HG03354 (cell line): ENCODE measurements around the gene SLC34A1.
A peak's percentile ranks its signal among the peaks of the same experiment; 100 is the strongest.

Experiments used
- ATAC-seq: cut with Tn5 transposase; IDR thresholded peaks from one replicate; pipeline ENCODE4 v1.9.1; 2021; ENCODE audit warnings: mild to moderate bottlenecking; ENCODE audit not compliant: unreplicated experiment, poor library complexity, severe bottlenecking

SLC34A1 gene

GRCh38 chr5:177378884-177379883, 5.0 kb upstream of the SLC34A1 start:
- peak; percentile 74 for ATAC-seq

GRCh38 chr5:177380805-177381126, 3.5 kb upstream of the SLC34A1 start:
- ATAC-seq: no peak

- no peak for ATAC-seq
These were observed 1.7 kb upstream of the SLC34A1 start for GRCh38 chr5:177382423-177383029.

- ATAC-seq: no peak
These were observed 1.1 kb upstream of the SLC34A1 start for GRCh38 chr5:177383181-177383580.

DNA sequence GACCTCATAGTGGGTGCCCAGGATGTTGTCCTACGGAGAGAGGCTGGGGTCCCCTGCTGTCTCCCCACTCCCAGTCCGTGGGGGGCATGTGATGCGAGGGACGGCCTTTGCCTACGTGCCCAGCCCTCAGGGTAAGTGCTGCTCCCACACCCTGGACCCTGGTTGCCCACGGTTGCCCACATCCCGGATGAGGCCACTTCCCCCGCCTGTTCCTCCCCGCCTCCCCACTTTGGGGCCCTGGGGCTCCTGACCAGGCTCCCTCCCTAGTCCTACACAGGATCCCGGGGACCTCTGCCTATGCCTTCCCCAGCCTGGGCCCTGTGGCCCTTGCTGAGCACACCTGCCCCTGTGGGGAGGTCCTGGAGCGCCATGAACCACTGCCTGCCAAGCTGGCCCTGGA, 1.5 kb downstream of the SLC34A1 start:
- ATAC-seq: no peak

GRCh38 chr5:177386542-177386941, 2.3 kb downstream of the SLC34A1 start:
- ATAC-seq: no peak

DNA sequence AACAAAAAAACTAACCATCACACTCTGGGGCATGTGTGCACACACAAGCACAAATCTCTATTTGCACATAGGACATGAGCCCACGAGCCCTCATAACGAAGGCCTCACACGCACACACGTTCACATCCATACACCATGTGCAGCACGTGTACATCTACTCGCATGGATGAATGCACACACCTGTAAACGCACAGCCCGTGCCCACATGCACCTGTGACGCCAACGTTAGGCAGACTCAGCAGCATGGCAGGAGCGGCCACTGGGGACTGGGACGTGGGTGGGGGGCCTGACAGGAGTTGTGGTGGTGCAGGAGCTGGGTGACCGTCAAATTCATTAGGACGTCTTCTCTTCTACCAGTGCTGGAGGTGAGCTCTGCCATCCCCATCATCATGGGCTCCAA, 3.2 kb downstream of the SLC34A1 start:
- no peak for ATAC-seq

GRCh38 chr5:177388521-177389052, 4.4 kb downstream of the SLC34A1 start:
- no peak for ATAC-seq

GRCh38 chr5:177389241-177390169, 5.3 kb downstream of the SLC34A1 start:
- ATAC-seq: no peak

- peak; percentile 80 for ATAC-seq
These were observed 6.4 kb downstream of the SLC34A1 start for GRCh38 chr5:177390363-177391300.

- ATAC-seq: no peak
These were observed 8.5 kb downstream of the SLC34A1 start for GRCh38 chr5:177392765-177393164.

DNA sequence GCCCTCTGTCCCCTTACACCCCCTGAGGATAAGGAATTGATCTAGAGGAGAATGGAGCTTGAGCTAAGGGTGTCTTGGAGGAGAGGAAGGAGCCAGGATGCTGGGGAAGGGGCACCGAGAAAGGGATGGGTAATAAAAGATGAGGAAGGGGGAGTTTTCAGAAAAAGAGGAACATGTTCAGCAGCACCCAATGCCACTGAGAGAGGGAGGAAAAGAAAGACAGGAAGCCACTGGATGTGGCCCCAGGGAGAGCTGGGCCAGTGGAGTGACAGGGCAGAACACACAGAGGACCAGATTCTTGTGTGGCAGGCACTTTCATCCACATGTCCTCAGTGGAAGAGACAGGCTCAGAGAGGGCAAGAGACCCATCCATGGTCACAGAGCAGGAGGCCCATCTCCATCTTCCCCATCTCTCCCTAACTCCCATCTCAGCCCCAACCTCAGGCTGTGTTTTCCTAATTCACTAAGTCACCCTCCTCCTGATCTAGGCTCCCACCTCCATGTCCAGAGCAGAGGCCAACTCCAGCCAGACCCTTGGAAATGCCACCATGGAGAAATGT, 9.1 kb downstream of the SLC34A1 start:
- ATAC-seq: no peak

- no peak for ATAC-seq
These were observed 9.8 kb downstream of the SLC34A1 start for GRCh38 chr5:177393990-177394389.

DNA sequence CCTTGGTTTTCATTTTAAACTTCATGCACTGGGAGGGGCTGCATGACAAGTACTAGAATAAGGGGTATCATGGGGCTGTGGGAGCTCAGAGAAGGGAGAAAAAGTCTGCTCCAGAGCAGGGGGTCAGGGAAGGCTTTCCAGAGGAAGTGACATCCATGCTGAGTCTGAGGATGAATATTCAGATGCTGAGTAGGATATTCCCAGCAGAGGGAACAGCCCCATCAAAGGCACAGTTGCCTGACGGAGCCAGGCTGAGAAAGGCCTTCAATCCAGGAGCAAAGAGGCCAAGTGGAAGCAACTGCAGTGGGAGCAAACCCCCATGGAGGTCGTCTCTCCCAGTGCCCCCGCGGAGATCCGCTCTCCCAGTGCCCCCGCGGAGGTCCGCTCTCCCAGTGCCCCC, 11.8 kb downstream of the SLC34A1 start:
- ATAC-seq: no peak

- no peak for ATAC-seq
These were observed 12.6 kb downstream of the SLC34A1 start for GRCh38 chr5:177396807-177397206.

- ATAC-seq: no peak
These were observed 13.7 kb downstream of the SLC34A1 start for GRCh38 chr5:177397875-177398390.

DNA sequence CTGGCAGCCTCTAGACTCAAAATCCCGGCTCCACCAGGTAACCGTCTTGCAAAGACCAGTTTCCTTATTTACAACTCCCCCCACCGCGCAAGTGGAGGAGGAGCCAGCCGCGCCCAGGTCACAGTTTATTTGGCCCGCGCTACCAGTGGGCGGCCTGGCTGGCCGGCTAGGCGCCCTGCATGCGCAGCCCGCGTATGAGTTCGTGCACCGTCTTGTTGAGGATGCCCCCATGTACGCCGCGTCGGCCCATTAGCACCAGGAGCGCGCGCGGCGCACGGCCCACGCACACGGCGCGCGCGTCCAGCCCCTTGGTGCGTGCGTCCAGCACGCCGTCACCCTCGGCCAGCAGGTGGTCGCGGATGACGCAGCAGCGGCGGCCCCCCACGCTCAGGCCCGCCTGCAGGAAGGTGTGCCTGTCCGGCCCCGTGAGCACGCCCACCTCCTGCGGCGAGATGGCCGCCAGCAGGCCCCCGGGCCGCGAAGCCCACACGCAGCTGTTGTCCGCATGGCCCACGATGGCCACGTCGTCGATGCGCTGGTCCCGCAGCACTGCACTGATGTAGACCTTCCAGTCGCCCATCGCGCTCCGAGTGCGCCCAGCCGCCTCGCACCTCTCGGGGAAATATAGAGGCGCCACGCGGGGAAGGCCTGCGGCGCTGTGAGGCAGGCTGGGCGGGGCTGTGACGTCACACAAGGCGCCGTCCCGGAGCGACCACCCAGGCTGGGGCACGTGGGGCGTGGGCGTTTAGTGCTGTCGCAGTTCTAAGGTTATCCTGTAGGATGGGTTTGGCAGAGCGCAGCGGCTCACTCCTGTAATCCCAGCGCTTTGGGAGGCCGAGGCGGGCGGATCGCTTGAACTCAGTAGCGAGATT, 16.0 kb downstream of the SLC34A1 start, which contains the start of gene PFN3:
TSS of gene PFN3 (minus strand) at position 665 of the 872 bp plus-strand sequence. CDS start at position 580, 85 bp downstream.
- no peak for ATAC-seq
